ENCODE results near the gene ELK4.
"Not testable (repeated sequence)": the region's sequence is repeated elsewhere in the genome, so short reads cannot be mapped to it uniquely, and the experiment has no call there.

The ELK4 gene

GRCh38 chr1:205664399-205665017 lies 32.7 kb upstream of the ELK4 start:
- no peak for DNase-seq (ENCODE audit: low spot score)

- no peak for DNase-seq (ENCODE audit: low spot score)
These were observed 31.6 kb upstream of the ELK4 start for GRCh38 chr1:205663286-205663936.

- no peak for DNase-seq (ENCODE audit: low spot score)
These were observed 31.0 kb upstream of the ELK4 start for GRCh38 chr1:205662791-205663190.

GRCh38 chr1:205662135-205662738 lies 30.4 kb upstream of the ELK4 start:
- no peak for DNase-seq (ENCODE audit: low spot score)

- no peak for DNase-seq (ENCODE audit: low spot score)
These were observed 29.8 kb upstream of the ELK4 start for GRCh38 chr1:205661429-205662134.

- no peak for DNase-seq (ENCODE audit: low spot score)
These were observed 28.6 kb upstream of the ELK4 start for GRCh38 chr1:205660361-205660760.

- DNase-seq (ENCODE audit: low spot score), result peak; percentile 66
These were observed 27.3 kb upstream of the ELK4 start for GRCh38 chr1:205658943-205659581.

GRCh38 chr1:205656236-205656635 lies 24.4 kb upstream of the ELK4 start:
- no peak for DNase-seq (ENCODE audit: low spot score)

GRCh38 chr1:205652984-205653383 lies 21.2 kb upstream of the ELK4 start:
- no peak for DNase-seq (ENCODE audit: low spot score)

- DNase-seq (ENCODE audit: low spot score), result no peak
These were observed 18.4 kb upstream of the ELK4 start for GRCh38 chr1:205650241-205650640.

GRCh38 chr1:205645519-205645918 lies 13.7 kb upstream of the ELK4 start:
- no peak for DNase-seq (ENCODE audit: low spot score)

- DNase-seq (ENCODE audit: low spot score), result no peak
These were observed 11.0 kb upstream of the ELK4 start for GRCh38 chr1:205642679-205643307.

GRCh38 chr1:205639567-205639966 lies 7.8 kb upstream of the ELK4 start:
- no peak for DNase-seq (ENCODE audit: low spot score)

GRCh38 chr1:205637854-205638468 lies 6.2 kb upstream of the ELK4 start:
- no peak for DNase-seq (ENCODE audit: low spot score)

- no peak for DNase-seq (ENCODE audit: low spot score)
These were observed 4.9 kb upstream of the ELK4 start for GRCh38 chr1:205636732-205637131.

- DNase-seq (ENCODE audit: low spot score), result not testable (repeated sequence)
These were observed 4.3 kb upstream of the ELK4 start for GRCh38 chr1:205636138-205636530.

- peak; percentile 33 for DNase-seq (ENCODE audit: low spot score)
These were observed 1.7 kb upstream of the ELK4 start for GRCh38 chr1:205633421-205633976.

GRCh38 chr1:205632669-205633169 lies 908 bp upstream of the ELK4 start:
- DNase-seq (ENCODE audit: low spot score), result peak; percentile 21

- DNase-seq (ENCODE audit: low spot score), result peak; percentile 86
These were observed 622 bp downstream of the ELK4 start for GRCh38 chr1:205631010-205631767.

- DNase-seq (ENCODE audit: low spot score), result no peak
These were observed 1.2 kb downstream of the ELK4 start for GRCh38 chr1:205630651-205631009.
